Measurements from ENCODE around the gene HS6ST1. TPM values are rescaled to one million over a fixed set of nuclear protein-coding genes. Genes with fewer than 3 reads are reported as not detected.

HS6ST1 gene
- total RNA-seq, 2 experiments from 2014 or later = 7.1 to 8.7 TPM

DNA sequence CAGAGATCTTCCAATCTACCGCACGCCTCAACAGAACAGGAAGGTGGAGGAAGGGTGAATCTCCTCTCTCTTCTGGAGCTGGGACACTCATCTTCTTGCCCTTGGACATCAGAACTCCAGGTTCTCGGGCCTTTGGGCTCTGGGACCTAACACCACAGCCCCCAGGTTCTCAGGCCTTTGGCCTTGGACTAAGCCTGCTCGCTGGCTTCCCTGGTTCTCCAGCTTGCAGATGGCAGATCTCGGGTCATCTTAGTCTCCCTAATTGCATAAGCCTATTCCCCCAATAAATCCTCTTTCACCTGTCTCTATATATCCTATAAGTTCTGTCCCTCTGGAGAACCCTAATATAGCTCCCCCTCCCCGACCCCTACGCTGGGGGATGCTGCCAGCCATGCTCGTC lies 14.8 kb downstream of the HS6ST1 start:
- H3K27me3 Mint-ChIP-seq = no peaks in the 10 kb centered on the region
- H3K4me3 ChIP-seq (ENCODE audit: low read length) = no peak overlapping the region

DNA sequence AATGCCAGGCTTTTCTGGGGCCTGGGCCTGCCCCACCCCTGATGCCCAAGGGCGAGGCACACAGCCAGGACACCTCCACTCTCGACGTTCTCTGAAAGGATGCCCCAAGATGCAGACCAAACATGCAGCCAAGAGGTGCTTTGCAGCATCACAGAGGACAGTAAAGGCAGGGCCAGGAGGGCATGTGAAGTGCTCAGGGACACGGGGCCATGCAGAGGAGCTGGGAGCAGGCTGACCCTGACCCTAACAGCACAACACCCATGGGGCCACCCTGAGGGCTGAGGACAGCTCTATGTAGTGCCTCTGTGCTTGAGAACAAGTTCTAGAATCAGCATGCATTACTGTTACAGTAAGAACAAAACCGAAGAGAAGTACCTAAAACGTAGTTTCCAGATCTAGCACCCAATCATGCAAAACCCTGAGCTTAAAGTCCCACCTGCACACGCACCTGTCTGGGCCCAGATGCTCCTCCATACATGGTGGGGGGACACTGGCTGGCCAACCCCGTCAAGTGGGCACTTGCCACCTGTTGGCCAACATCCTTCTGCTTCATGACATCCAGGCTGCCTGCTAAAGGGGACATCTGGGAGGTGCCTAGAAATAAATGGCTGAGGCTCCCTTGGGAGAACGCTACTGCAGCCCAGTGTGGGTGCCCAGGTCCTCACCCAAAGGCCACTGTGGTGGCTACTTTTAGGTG lies 15.4 kb downstream of the HS6ST1 start:
- Histone ChIP-seq H3K27ac (ENCODE audit: low read depth in 1 of 2, low read length in 2 of 2) (no peak overlapping the region), H3K27me3 (ENCODE audit: control insufficient read depth in 1 of 2, insufficient read depth in 2 of 2, low read length in 2 of 2) (no peaks in the 10 kb centered on the region), H3K9me3 (ENCODE audit: control insufficient read depth in 1 of 2, insufficient read depth in 1 of 2, low read length in 2 of 2) (peaks cover 0 to 7% of the 10 kb centered on the region in 2 experiments), H3K36me3 (ENCODE audit: insufficient read depth, low read length) (no peaks in the 10 kb centered on the region), H3K4me3 (ENCODE audit: low read length) (no peak overlapping the region), H3K4me1 (ENCODE audit: insufficient read depth, low read length) (no peaks in the 10 kb centered on the region)
- H3K27me3 Mint-ChIP-seq = no peaks in the 10 kb centered on the region
- TF ChIP-seq, protein P1, sequence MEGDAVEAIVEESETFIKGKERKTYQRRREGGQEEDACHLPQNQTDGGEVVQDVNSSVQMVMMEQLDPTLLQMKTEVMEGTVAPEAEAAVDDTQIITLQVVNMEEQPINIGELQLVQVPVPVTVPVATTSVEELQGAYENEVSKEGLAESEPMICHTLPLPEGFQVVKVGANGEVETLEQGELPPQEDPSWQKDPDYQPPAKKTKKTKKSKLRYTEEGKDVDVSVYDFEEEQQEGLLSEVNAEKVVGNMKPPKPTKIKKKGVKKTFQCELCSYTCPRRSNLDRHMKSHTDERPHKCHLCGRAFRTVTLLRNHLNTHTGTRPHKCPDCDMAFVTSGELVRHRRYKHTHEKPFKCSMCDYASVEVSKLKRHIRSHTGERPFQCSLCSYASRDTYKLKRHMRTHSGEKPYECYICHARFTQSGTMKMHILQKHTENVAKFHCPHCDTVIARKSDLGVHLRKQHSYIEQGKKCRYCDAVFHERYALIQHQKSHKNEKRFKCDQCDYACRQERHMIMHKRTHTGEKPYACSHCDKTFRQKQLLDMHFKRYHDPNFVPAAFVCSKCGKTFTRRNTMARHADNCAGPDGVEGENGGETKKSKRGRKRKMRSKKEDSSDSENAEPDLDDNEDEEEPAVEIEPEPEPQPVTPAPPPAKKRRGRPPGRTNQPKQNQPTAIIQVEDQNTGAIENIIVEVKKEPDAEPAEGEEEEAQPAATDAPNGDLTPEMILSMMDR (IDR thresholded peaks at IDR 0.05) = no peak
- H3K9me3 Mint-ChIP-seq = no peaks in the 10 kb centered on the region
- DNase-seq (no peak), ATAC-seq (ENCODE audit: poor library complexity) (no peak)
- no peaks in the 10 kb centered on the region for H3K36me3 Mint-ChIP-seq (ENCODE audit: low read depth)
- intact Hi-C loops (cut with DNase I, micrococcal nuclease) = no loop called here
- ChIA-PET CTCF (no interaction called here), POLR2A (no interaction called here)
- no peak overlapping the region for H3K4me3 Mint-ChIP-seq
- H3K27ac Mint-ChIP-seq = no peak overlapping the region
- peaks cover 16% of the 10 kb centered on the region for H3K4me1 Mint-ChIP-seq (ENCODE audit: low read depth)

More for the DNA sequence above, 14.8 kb downstream of the HS6ST1 start:
- Histone ChIP-seq H3K27me3 (ENCODE audit: control insufficient read depth in 1 of 2, insufficient read depth in 2 of 2, low read length in 2 of 2) (no peaks in the 10 kb centered on the region), H3K36me3 (ENCODE audit: insufficient read depth, low read length) (no peaks in the 10 kb centered on the region), H3K4me1 (ENCODE audit: insufficient read depth, low read length) (no peaks in the 10 kb centered on the region), H3K27ac (ENCODE audit: low read depth in 1 of 2, low read length in 2 of 2) (no peak overlapping the region), H3K9me3 (ENCODE audit: control insufficient read depth in 1 of 2, insufficient read depth in 1 of 2, low read length in 2 of 2) (peaks cover 0 to 3% of the 10 kb centered on the region in 2 experiments)
- no peaks in the 10 kb centered on the region for H3K36me3 Mint-ChIP-seq (ENCODE audit: low read depth)
- CTCF ChIA-PET = no interaction called here
- no peak overlapping the region for H3K4me3 Mint-ChIP-seq
- peaks cover 16% of the 10 kb centered on the region for H3K4me1 Mint-ChIP-seq (ENCODE audit: low read depth)
- ATAC-seq (ENCODE audit: poor library complexity) (no peak), DNase-seq (no peak)
- POLR2A ChIA-PET = no interaction called here
- TF ChIP-seq, protein P1 (IDR thresholded peaks at IDR 0.05) = no peak
- H3K9me3 Mint-ChIP-seq = no peaks in the 10 kb centered on the region
- intact Hi-C loops (cut with DNase I, micrococcal nuclease) = no loop called here
- no peak overlapping the region for H3K27ac Mint-ChIP-seq

DNA sequence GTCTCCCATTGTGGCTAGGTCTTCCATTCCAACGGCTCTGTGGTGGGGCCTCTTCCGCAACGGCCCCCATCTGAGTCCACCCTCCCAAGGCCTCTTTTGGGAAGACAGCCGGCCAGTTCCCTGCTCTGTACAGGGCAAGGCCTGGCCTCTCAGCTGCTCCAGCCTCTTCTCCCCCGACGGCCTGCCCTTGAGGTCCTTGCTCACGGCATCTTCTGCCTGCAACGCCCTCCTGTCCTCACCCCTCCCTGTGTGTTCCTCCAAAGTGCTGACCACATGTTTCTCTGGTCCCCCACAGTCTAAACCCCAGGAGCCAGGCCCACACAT lies 16.0 kb downstream of the HS6ST1 start:
- CTCF ChIA-PET = no interaction called here
- POLR2A ChIA-PET = no interaction called here
- H3K27ac ChIP-seq (ENCODE audit: low read depth in 1 of 2, low read length in 2 of 2) = no peak overlapping the region
- peaks cover 0 to 7% of the 10 kb centered on the region in 2 experiments for H3K9me3 ChIP-seq (ENCODE audit: control insufficient read depth in 1 of 2, insufficient read depth in 1 of 2, low read length in 2 of 2)
- TF ChIP-seq, protein P1 (IDR thresholded peaks at IDR 0.05) = no peak
- no peaks in the 10 kb centered on the region for H3K36me3 ChIP-seq (ENCODE audit: insufficient read depth, low read length)
- DNase-seq (no peak), ATAC-seq (ENCODE audit: poor library complexity) (no peak)
- H3K9me3 Mint-ChIP-seq = no peaks in the 10 kb centered on the region
- no peak overlapping the region for H3K27ac Mint-ChIP-seq
- H3K4me1 ChIP-seq (ENCODE audit: insufficient read depth, low read length) = no peaks in the 10 kb centered on the region
- H3K4me3 ChIP-seq (ENCODE audit: low read length) = no peak overlapping the region
- no peak overlapping the region for H3K4me3 Mint-ChIP-seq
- intact Hi-C loops (cut with DNase I, micrococcal nuclease) = no loop called here
- H3K4me1 Mint-ChIP-seq (ENCODE audit: low read depth) = peaks cover 12% of the 10 kb centered on the region
- H3K27me3 Mint-ChIP-seq = no peaks in the 10 kb centered on the region
- H3K27me3 ChIP-seq (ENCODE audit: control insufficient read depth in 1 of 2, insufficient read depth in 2 of 2, low read length in 2 of 2) = no peaks in the 10 kb centered on the region
- no peaks in the 10 kb centered on the region for H3K36me3 Mint-ChIP-seq (ENCODE audit: low read depth)
